ENCODE results near the gene ANKRD22.

DNA sequence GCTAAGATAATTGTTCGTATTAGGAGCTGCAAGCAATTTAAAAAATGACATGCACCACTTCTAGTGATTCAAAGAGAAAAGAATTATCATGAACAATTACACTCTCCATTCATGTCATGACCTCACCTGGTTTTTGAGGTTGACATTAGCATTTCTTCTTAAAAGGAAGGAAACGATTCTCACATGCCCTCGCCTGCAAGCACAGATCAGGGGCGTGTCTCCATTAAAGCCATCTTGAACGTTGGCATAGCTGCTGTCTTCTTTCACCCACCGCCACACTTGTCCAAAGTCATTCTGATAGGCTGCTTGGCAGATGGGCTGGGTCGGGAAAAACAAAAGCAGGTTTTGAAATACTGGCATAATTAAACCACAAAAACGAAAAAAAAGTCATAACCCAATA lies 19.9 kb downstream of the ANKRD22 start:
- TF ChIP-seq POLR2AphosphoS2 (conservative IDR thresholded peaks at IDR 0.05; ENCODE audit: low read length) (no peak), CHD2 (IDR thresholded peaks at IDR 0.05; ENCODE audit: low read length, partially characterized antibody) (no peak), RFX5 (IDR thresholded peaks at IDR 0.05) (no peak), CBX8 (IDR thresholded peaks at IDR 0.05) (no peak), NPAS2 (CRISPR knock-in tag; IDR thresholded peaks at IDR 0.05; ENCODE audit: borderline replicate concordance) (no peak), MYC (IDR thresholded peaks at IDR 0.05; ENCODE audit: borderline replicate concordance, low read length) (no peak)
- TF ChIP-seq, protein P1, sequence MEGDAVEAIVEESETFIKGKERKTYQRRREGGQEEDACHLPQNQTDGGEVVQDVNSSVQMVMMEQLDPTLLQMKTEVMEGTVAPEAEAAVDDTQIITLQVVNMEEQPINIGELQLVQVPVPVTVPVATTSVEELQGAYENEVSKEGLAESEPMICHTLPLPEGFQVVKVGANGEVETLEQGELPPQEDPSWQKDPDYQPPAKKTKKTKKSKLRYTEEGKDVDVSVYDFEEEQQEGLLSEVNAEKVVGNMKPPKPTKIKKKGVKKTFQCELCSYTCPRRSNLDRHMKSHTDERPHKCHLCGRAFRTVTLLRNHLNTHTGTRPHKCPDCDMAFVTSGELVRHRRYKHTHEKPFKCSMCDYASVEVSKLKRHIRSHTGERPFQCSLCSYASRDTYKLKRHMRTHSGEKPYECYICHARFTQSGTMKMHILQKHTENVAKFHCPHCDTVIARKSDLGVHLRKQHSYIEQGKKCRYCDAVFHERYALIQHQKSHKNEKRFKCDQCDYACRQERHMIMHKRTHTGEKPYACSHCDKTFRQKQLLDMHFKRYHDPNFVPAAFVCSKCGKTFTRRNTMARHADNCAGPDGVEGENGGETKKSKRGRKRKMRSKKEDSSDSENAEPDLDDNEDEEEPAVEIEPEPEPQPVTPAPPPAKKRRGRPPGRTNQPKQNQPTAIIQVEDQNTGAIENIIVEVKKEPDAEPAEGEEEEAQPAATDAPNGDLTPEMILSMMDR (IDR thresholded peaks at IDR 0.05): no peak
- TF ChIP-seq, protein P2, sequence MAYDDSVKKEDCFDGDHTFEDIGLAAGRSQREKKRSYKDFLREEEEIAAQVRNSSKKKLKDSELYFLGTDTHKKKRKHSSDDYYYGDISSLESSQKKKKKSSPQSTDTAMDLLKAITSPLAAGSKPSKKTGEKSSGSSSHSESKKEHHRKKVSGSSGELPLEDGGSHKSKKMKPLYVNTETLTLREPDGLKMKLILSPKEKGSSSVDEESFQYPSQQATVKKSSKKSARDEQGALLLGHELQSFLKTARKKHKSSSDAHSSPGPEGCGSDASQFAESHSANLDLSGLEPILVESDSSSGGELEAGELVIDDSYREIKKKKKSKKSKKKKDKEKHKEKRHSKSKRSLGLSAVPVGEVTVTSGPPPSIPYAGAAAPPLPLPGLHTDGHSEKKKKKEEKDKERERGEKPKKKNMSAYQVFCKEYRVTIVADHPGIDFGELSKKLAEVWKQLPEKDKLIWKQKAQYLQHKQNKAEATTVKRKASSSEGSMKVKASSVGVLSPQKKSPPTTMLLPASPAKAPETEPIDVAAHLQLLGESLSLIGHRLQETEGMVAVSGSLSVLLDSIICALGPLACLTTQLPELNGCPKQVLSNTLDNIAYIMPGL (CRISPR knock-in tag; IDR thresholded peaks at IDR 0.05; ENCODE audit: borderline replicate concordance): no peak

All from A549 (cell line).